H9 (cell line): ENCODE data around the gene SERPINB3. TPM values are rescaled to one million over a fixed set of nuclear protein-coding genes. Genes with fewer than 3 reads are reported as not detected.

Experiments used
- DNase-seq: peaks from one replicate; pipeline ENCODE4 v3.0.0-alpha.2; 2017
- H2AFZ ChIP-seq: one replicate; pipeline ENCODE4 v1.6.1; 2013; ENCODE audit warnings: mild to moderate bottlenecking, low read length, control low read depth, moderate library complexity
- H2AK5ac ChIP-seq: 2 replicates; pipeline ENCODE4 v1.6.1; 2013; ENCODE audit warnings: low read length, control low read depth, mixed read lengths; ENCODE audit not compliant: insufficient read length
- H2BK120ac ChIP-seq: one replicate; pipeline ENCODE4 v1.6.1; 2013; ENCODE audit warnings: low read depth, mild to moderate bottlenecking, low read length, control low read depth, inconsistent platforms; ENCODE audit not compliant: poor library complexity, severe bottlenecking
- H2BK12ac ChIP-seq: 2 replicates; pipeline ENCODE4 v1.6.1; 2013; ENCODE audit warnings: low read length, control low read depth, mixed read lengths, low read depth; ENCODE audit not compliant: insufficient read length
- H2BK15ac ChIP-seq: 2 replicates; pipeline ENCODE4 v1.6.1; 2013; ENCODE audit warnings: low read depth, low read length, control low read depth
- H2BK20ac ChIP-seq: one replicate; pipeline ENCODE4 v1.6.1; 2013; ENCODE audit warnings: low read depth, mild to moderate bottlenecking, low read length, control low read depth, inconsistent platforms; ENCODE audit not compliant: poor library complexity, severe bottlenecking
- H2BK5ac ChIP-seq: 2 replicates; pipeline ENCODE4 v1.6.1; 2013; ENCODE audit warnings: low read length, control low read depth, mixed read lengths; ENCODE audit not compliant: insufficient read length
- H3K14ac ChIP-seq: 2 replicates; pipeline ENCODE4 v1.6.1; 2013; ENCODE audit warnings: low read length, control low read depth; ENCODE audit not compliant: insufficient read depth
- H3K18ac ChIP-seq: 2 replicates; pipeline ENCODE4 v1.6.1; 2013; ENCODE audit warnings: low read depth, mild to moderate bottlenecking, mixed read lengths, low read length, control low read depth; ENCODE audit not compliant: insufficient read length
- H3K23ac ChIP-seq: 2 replicates; pipeline ENCODE4 v1.6.1; 2013; ENCODE audit warnings: low read length, control low read depth, mixed read lengths, low read depth; ENCODE audit not compliant: insufficient read length
- H3K23me2 ChIP-seq: 2 replicates; pipeline ENCODE4 v1.6.1; 2013; ENCODE audit warnings: low read depth, mild to moderate bottlenecking, mixed read lengths, low read length, control low read depth; ENCODE audit not compliant: insufficient read length, poor library complexity, severe bottlenecking
- H3K27ac ChIP-seq: 2 replicates; pipeline ENCODE4 v1.5.1; 2013; ENCODE audit warnings: low read length, control low read depth, mixed read lengths, low read depth; ENCODE audit not compliant: insufficient read length
- H3K27me3 ChIP-seq: 2 replicates; pipeline ENCODE4 v1.6.1; 2013; ENCODE audit warnings: low read length, control low read depth, inconsistent platforms; ENCODE audit not compliant: insufficient read depth
- H3K4ac ChIP-seq: 2 replicates; pipeline ENCODE4 v1.6.1; 2013; ENCODE audit warnings: low read depth, mild to moderate bottlenecking, control low read depth, inconsistent platforms, low read length, moderate library complexity
- H3K4me1 ChIP-seq: 2 replicates; pipeline ENCODE4 v1.6.1; 2013; ENCODE audit warnings: low read length, control low read depth, inconsistent platforms; ENCODE audit not compliant: insufficient read depth
- H3K4me2 ChIP-seq: 2 replicates; pipeline ENCODE4 v1.6.1; 2013; ENCODE audit warnings: low read length, control low read depth, mixed read lengths; ENCODE audit not compliant: insufficient read length, insufficient read depth
- H3K56ac ChIP-seq: 2 replicates; pipeline ENCODE4 v1.6.1; 2013; ENCODE audit warnings: low read depth, mild to moderate bottlenecking, mixed read lengths, low read length, control low read depth; ENCODE audit not compliant: insufficient read length
- H3K79me1 ChIP-seq: 2 replicates; pipeline ENCODE4 v1.6.1; 2013; ENCODE audit warnings: low read depth, mild to moderate bottlenecking, moderate library complexity, low read length, control low read depth, inconsistent platforms; ENCODE audit not compliant: insufficient read depth, poor library complexity, severe bottlenecking
- H3K79me2 ChIP-seq: 2 replicates; pipeline ENCODE4 v1.6.1; 2013; ENCODE audit warnings: low read length, control low read depth, inconsistent platforms; ENCODE audit not compliant: insufficient read depth
- H3K9ac ChIP-seq: 2 replicates; pipeline ENCODE4 v1.6.1; 2013; ENCODE audit warnings: low read length, control low read depth, mixed read lengths; ENCODE audit not compliant: insufficient read length; ENCODE audit errors: extremely low read depth
- H3K9me3 ChIP-seq: one replicate; pipeline ENCODE4 v1.6.1; 2013; ENCODE audit warnings: low read depth, low read length, inconsistent platforms; ENCODE audit not compliant: control insufficient read depth
- H3T11ph ChIP-seq: one replicate; pipeline ENCODE4 v1.6.1; 2013; ENCODE audit warnings: mild to moderate bottlenecking, low read length, control low read depth, inconsistent platforms
- H4K20me1 ChIP-seq: one replicate; pipeline ENCODE4 v1.6.1; 2013; ENCODE audit not compliant: control insufficient read depth, insufficient read length, insufficient read depth
- H4K5ac ChIP-seq: 2 replicates; pipeline ENCODE4 v1.6.1; 2013; ENCODE audit warnings: low read depth, mild to moderate bottlenecking, mixed read lengths, low read length, control low read depth; ENCODE audit not compliant: insufficient read length
- H4K8ac ChIP-seq: replicated peaks from 2 replicates; pipeline ENCODE4 v1.6.1; 2013; ENCODE audit warnings: low read length, control low read depth, mixed read lengths, low read depth; ENCODE audit not compliant: insufficient read length
- H4K91ac ChIP-seq: 2 replicates; pipeline ENCODE4 v1.6.1; 2013; ENCODE audit warnings: low read depth, mild to moderate bottlenecking, moderate library complexity, mixed read lengths, low read length, control low read depth; ENCODE audit not compliant: insufficient read length
- H3K27ac Mint-ChIP-seq, 3 experiments: 2 replicates in 2 of 3; 3 replicates in 1 of 3; pipeline ENCODE4 v1.8.0; 2020 to 2021; ENCODE audit warnings: mixed read lengths in 3 of 3, mild to moderate bottlenecking in 1 of 3, moderate library complexity in 1 of 3
- H3K27me3 Mint-ChIP-seq: 2 replicates; pipeline ENCODE4 v1.8.0; 2021; ENCODE audit warnings: low read depth, mild to moderate bottlenecking, moderate library complexity, mixed read lengths
- H3K36me3 Mint-ChIP-seq, 3 experiments: 2 replicates in 2 of 3; 3 replicates in 1 of 3; pipeline ENCODE4 v1.8.0; 2020 to 2021; ENCODE audit warnings: low read depth in 3 of 3, mixed read lengths in 3 of 3; ENCODE audit not compliant: insufficient read depth in 1 of 3
- H3K4me1 Mint-ChIP-seq, 2 experiments: 2 replicates each; pipeline ENCODE4 v1.8.0; 2020; ENCODE audit warnings: mixed read lengths in 2 of 2
- H3K4me3 Mint-ChIP-seq, 2 experiments: 2 replicates in 1 of 2; 3 replicates in 1 of 2; pipeline ENCODE4 v1.8.0; 2020 to 2021; ENCODE audit warnings: mild to moderate bottlenecking in 2 of 2, mixed read lengths in 2 of 2, moderate library complexity in 1 of 2
- H3K9me3 Mint-ChIP-seq, 2 experiments: 2 replicates in 1 of 2; 3 replicates in 1 of 2; pipeline ENCODE4 v1.8.0; 2020; ENCODE audit warnings: mild to moderate bottlenecking in 2 of 2, mixed read lengths in 2 of 2, moderate library complexity in 1 of 2
- whole genome bisulfite sequencing: extraction: QIAGEN DNeasy Blood & Tissue Kit; methylation state at CpG from one replicate; pipeline ENCODE4 v1.1.7; 2013; ENCODE audit warnings: missing lambda C conversion rate, low lambda C conversion rate, mixed read lengths; ENCODE audit not compliant: insufficient read length; ENCODE audit errors: extremely low coverage; 5-methylcytosine and 5-hydroxymethylcytosine counted together
- total RNA-seq: library from RNA; stranded (reverse); gene quantifications from 2 replicates; pipeline ENCODE4 v1.2.1, GENCODE V29; 2021
- TF ChIP-seq, protein P1 (sequence below): fragments of 200-600 bp; sonication (generic); conservative IDR thresholded peaks from 3 replicates; pipeline ENCODE4 v1.8.0; 2021; ENCODE audit warnings: antibody characterized with exemption, mild to moderate bottlenecking

The SERPINB3 gene
- total RNA-seq, 1 experiment from 2014 or later: 1.7 TPM

DNA sequence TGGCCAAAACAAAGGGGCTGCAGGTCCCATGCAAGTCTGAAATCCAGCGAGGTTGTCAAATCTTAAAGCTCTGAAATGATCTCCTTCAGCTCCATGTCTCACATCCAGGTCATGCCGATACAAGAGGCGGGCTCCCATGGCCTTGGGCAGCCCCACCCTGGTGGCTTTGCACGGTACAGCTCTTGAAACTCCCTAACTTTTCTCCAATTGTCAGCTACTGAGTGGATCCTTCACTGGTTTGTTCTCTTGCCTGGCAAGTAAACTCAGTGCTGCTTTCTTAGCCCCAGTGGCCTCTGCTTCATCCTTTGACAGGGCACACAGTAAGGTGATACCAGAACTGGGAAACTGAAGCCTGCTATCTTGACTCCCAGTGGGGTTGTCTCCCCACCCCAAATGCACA lies 48.3 kb downstream of the SERPINB3 start:
- DNase-seq: no peak
- Histone ChIP-seq H4K8ac (no peak overlapping the region), H3K23ac (no peak overlapping the region), H3K9ac (no peak overlapping the region), H3K9me3 (no peaks in the 10 kb centered on the region), H4K91ac (no peak overlapping the region), H3K14ac (no peak overlapping the region), H3K4me2 (no peak overlapping the region), H4K20me1 (no peaks in the 10 kb centered on the region), H3K27ac (no peak overlapping the region), H3K79me2 (no peaks in the 10 kb centered on the region), H3K4me1 (no peaks in the 10 kb centered on the region), H2BK5ac (no peak overlapping the region), H4K5ac (no peak overlapping the region), H2BK20ac (no peak overlapping the region), H3K79me1 (no peaks in the 10 kb centered on the region), H2AFZ (no peak overlapping the region), H2AK5ac (no peak overlapping the region), H2BK12ac (no peak overlapping the region), H3K56ac (no peak overlapping the region), H3K4ac (no peak overlapping the region), H3T11ph (no peak overlapping the region), H3K23me2 (no peaks in the 10 kb centered on the region), H2BK15ac (no peak overlapping the region), H3K27me3 (no peaks in the 10 kb centered on the region), H2BK120ac (no peak overlapping the region), H3K18ac (no peak overlapping the region)
- TF ChIP-seq, protein P1, sequence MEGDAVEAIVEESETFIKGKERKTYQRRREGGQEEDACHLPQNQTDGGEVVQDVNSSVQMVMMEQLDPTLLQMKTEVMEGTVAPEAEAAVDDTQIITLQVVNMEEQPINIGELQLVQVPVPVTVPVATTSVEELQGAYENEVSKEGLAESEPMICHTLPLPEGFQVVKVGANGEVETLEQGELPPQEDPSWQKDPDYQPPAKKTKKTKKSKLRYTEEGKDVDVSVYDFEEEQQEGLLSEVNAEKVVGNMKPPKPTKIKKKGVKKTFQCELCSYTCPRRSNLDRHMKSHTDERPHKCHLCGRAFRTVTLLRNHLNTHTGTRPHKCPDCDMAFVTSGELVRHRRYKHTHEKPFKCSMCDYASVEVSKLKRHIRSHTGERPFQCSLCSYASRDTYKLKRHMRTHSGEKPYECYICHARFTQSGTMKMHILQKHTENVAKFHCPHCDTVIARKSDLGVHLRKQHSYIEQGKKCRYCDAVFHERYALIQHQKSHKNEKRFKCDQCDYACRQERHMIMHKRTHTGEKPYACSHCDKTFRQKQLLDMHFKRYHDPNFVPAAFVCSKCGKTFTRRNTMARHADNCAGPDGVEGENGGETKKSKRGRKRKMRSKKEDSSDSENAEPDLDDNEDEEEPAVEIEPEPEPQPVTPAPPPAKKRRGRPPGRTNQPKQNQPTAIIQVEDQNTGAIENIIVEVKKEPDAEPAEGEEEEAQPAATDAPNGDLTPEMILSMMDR: no peak
- peaks cover 0 to 7% (median 0%) of the 10 kb centered on the region in 3 experiments; a peak in 1 of 7 replicates for H3K36me3 Mint-ChIP-seq
- H3K9me3 Mint-ChIP-seq: no peaks in the 10 kb centered on the region; a peak in 1 of 5 replicates
- WGBS: no CpG with 5 or more reads among the region's 4 CpGs
- no peaks in the 10 kb centered on the region for H3K27me3 Mint-ChIP-seq
- no peak overlapping the region; a peak in 1 of 7 replicates for H3K27ac Mint-ChIP-seq
- no peak overlapping the region for H3K4me3 Mint-ChIP-seq
- peaks cover 8% of the 10 kb centered on the region in 2 experiments for H3K4me1 Mint-ChIP-seq
